ENCODE measurements around the gene CFHR1.
"Not testable (repeated sequence)": the region's sequence is repeated elsewhere in the genome, so short reads cannot be mapped to it uniquely, and the experiment has no call there.

The CFHR1 gene

GRCh38 chr1:196819531-196819930 is at the start of gene CFHR1:
Gene CFHR1, plus strand, starts transcription at chr1:196819731. Its CDS starts 114 bp downstream, at chr1:196819845.
- not testable (repeated sequence) for FAIRE-seq; DNase-seq (ENCODE audit: low spot score)

GRCh38 chr1:196769823-196770222 is 49.7 kb upstream of the CFHR1 start:
- not testable (repeated sequence) for DNase-seq (ENCODE audit: low spot score); FAIRE-seq

- no peak for DNase-seq (ENCODE audit: low spot score)
- no peak for FAIRE-seq
These were observed 45.8 kb upstream of the CFHR1 start for GRCh38 chr1:196773713-196774112.

GRCh38 chr1:196774175-196774574 is 45.4 kb upstream of the CFHR1 start:
- FAIRE-seq, result no peak
- no peak for DNase-seq (ENCODE audit: low spot score)

GRCh38 chr1:196774603-196775002 is 44.9 kb upstream of the CFHR1 start, which contains the start of gene CFHR3:
Gene CFHR3, plus strand, starts transcription at chr1:196774840. Its CDS starts 47 bp downstream, at chr1:196774887.
- FAIRE-seq (no peak), DNase-seq (ENCODE audit: low spot score) (no peak)

GRCh38 chr1:196777603-196778002 is 41.9 kb upstream of the CFHR1 start:
- FAIRE-seq, result no peak

GRCh38 chr1:196779093-196779492 is 40.4 kb upstream of the CFHR1 start:
- no peak for FAIRE-seq
- DNase-seq (ENCODE audit: low spot score), result no peak

More at GRCh38 chr1:196777603-196778002, 41.9 kb upstream of the CFHR1 start:
- DNase-seq (ENCODE audit: low spot score), result no peak

GRCh38 chr1:196791252-196791651 is 28.3 kb upstream of the CFHR1 start:
- not testable (repeated sequence) for DNase-seq (ENCODE audit: low spot score); FAIRE-seq

GRCh38 chr1:196794103-196794502 is 25.4 kb upstream of the CFHR1 start:
- DNase-seq (ENCODE audit: low spot score); FAIRE-seq: not testable (repeated sequence)

GRCh38 chr1:196797891-196798290 is 21.6 kb upstream of the CFHR1 start:
- no peak for DNase-seq (ENCODE audit: low spot score)
- no peak for FAIRE-seq

GRCh38 chr1:196801920-196802319 is 17.6 kb upstream of the CFHR1 start:
- DNase-seq (ENCODE audit: low spot score); FAIRE-seq: not testable (repeated sequence)

- DNase-seq (ENCODE audit: low spot score), result no peak
- no peak for FAIRE-seq
These were observed 10.8 kb upstream of the CFHR1 start for GRCh38 chr1:196808529-196809235.

- not testable (repeated sequence) for FAIRE-seq; DNase-seq (ENCODE audit: low spot score)
These were observed 2.1 kb upstream of the CFHR1 start for GRCh38 chr1:196817442-196817841.

- not testable (repeated sequence) for DNase-seq (ENCODE audit: low spot score); FAIRE-seq
These were observed 8.3 kb downstream of the CFHR1 start for GRCh38 chr1:196827860-196828259.

GRCh38 chr1:196849613-196850492 is 30.3 kb downstream of the CFHR1 start:
- not testable (repeated sequence) for DNase-seq (ENCODE audit: low spot score); FAIRE-seq

- DNase-seq (ENCODE audit: low spot score) (no peak), FAIRE-seq (no peak)
These were observed 36.5 kb downstream of the CFHR1 start for GRCh38 chr1:196856053-196856452.

- DNase-seq (ENCODE audit: low spot score) (no peak), FAIRE-seq (no peak)
These were observed 37.7 kb downstream of the CFHR1 start for GRCh38 chr1:196857188-196857587.

- FAIRE-seq (no peak), DNase-seq (ENCODE audit: low spot score) (no peak)
These were observed 39.3 kb downstream of the CFHR1 start for GRCh38 chr1:196858811-196859210.

- FAIRE-seq (no peak), DNase-seq (ENCODE audit: low spot score) (no peak)
These were observed 40.9 kb downstream of the CFHR1 start for GRCh38 chr1:196860323-196860884.

- FAIRE-seq (no peak), DNase-seq (ENCODE audit: low spot score) (no peak)
These were observed 41.9 kb downstream of the CFHR1 start for GRCh38 chr1:196861429-196861828.

- DNase-seq (ENCODE audit: low spot score), result no peak
- no peak for FAIRE-seq
These were observed 47.4 kb downstream of the CFHR1 start for GRCh38 chr1:196866974-196867373.

- FAIRE-seq (no peak), DNase-seq (ENCODE audit: low spot score) (no peak)
These were observed 53.9 kb downstream of the CFHR1 start for GRCh38 chr1:196873385-196873784.

All from urothelium cell line (cell line).